ENCODE measurements around the gene ZFPM1.

ZFPM1 gene

DNA sequence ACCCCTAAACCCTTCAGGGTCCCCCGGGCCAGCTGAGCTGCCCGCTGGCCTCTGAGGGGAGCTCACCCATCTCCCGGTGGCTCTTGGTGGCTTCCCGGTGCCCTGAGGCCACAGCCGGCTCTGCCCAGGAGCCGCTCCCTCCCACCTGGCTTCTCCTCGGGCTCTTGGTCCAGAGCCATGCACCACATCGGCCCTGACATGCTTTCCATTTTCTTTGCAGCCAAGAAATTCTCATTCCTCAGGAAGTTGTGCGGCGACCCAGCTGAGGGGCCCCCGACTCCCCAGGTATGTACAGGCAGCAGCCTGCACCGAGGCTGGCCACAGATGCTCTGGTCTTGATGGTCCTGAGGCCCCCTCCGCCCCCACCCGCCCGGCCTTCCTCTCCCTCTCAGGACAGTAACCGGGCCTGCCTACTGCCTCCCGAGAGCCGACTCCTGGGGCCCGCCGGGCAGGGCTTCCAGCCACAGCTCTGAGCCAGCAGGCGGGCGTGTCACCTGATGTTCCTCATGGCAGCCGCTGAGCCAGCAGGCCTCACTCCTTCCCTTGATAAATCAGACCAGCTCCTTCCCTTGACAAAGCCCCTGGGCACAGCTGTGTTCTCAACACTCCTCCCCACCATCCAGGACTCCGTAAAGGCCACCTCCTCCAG is 28.4 kb upstream of the ZFPM1 start:
- TF ChIP-seq ZNF274 (IDR thresholded peaks at IDR 0.05; ENCODE audit: low read depth, low read length): no peak

DNA sequence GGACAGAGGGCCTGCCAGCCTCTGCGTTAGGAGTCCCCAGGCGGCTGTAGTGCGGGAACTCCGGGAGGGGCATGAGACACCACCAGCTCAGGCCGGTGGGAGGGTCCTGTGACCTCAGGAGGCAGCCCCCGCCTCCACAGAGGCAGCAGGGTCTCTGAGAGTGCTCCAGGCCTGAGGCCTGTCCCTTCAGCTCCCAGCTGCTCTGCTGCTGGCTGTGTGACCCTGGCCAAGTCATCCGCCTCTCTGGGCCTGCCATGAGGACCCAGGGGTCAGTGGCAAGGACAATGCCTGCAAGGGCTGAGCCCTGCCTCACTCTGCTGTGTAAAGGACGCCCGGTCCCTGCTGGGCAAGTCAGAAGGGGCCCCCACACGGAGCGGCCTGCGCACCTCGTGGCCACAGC is 27.1 kb upstream of the ZFPM1 start:
- no peak for TF ChIP-seq ZNF274 (IDR thresholded peaks at IDR 0.05; ENCODE audit: low read depth, low read length)
- no peak overlapping the region for H3K4me3 ChIP-seq (ENCODE audit: low read length)

More for the DNA sequence above, 28.4 kb upstream of the ZFPM1 start:
- H3K4me3 ChIP-seq (ENCODE audit: low read length): no peak overlapping the region

DNA sequence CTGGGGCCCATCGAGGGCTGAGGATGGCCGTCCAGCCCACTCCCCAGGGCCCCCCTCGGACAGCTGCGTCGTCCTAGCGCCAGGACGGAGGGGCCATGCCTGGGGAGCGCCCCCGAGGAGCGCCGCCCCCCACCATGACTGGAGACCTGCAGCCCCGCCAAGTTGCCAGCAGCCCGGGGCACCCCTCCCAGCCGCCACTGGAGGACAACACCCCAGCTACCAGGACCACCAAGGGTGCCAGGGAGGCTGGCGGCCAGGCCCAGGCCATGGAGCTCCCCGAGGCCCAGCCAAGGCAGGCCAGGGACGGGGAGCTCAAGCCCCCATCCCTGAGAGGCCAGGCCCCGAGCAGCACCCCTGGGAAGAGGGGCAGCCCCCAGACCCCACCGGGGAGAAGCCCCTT is 25.7 kb upstream of the ZFPM1 start:
- H3K4me3 ChIP-seq (ENCODE audit: low read length): no peak overlapping the region
- no peak for TF ChIP-seq ZNF274 (IDR thresholded peaks at IDR 0.05; ENCODE audit: low read depth, low read length)

DNA sequence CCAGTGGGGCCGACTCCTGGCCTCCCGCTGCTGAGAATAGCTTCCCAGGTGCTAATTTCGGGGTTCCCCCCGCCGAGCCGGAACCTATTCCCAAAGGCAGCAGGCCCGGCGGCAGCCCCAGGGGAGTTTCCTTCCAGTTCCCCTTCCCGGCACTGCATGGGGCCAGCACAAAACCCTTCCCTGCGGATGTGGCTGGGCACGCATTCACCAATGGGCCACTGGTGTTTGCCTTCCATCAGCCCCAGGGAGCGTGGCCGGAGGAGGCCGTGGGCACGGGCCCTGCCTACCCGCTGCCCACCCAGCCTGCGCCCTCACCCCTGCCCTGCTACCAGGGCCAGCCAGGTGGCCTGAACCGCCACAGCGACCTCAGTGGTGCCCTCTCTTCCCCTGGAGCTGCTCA is 24.9 kb upstream of the ZFPM1 start:
- TF ChIP-seq ZNF274 (IDR thresholded peaks at IDR 0.05; ENCODE audit: low read depth, low read length): no peak
- no peak overlapping the region for H3K4me3 ChIP-seq (ENCODE audit: low read length)

DNA sequence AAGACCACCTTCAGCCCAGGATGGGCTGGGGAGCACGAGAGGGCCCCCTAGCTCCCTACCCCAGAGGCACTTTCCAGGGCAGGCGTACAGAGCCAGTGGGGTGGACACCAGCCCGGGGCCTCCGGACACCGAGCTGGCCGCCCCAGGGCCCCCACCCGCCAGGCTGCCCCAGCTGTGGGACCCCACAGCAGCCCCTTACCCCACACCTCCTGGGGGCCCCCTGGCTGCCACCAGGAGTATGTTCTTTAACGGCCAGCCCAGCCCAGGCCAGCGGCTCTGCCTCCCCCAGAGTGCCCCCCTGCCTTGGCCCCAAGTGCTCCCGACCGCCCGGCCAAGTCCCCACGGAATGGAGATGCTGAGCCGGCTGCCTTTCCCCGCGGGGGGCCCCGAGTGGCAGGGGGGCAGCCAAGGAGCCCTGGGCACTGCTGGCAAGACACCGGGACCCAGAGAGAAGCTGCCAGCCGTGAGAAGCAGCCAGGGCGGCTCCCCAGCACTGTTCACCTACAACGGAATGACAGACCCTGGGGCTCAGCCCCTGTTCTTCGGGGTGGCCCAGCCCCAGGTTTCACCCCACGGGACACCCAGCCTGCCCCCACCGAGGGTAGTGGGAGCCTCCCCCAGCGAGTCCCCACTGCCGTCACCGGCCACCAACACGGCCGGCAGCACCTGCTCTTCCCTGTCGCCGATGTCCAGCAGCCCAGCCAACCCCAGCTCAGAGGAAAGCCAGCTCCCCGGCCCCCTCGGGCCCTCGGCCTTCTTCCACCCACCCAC is 24.3 kb upstream of the ZFPM1 start:
- TF ChIP-seq ZNF274 (IDR thresholded peaks at IDR 0.05; ENCODE audit: low read depth, low read length): no peak
- no peak overlapping the region for H3K4me3 ChIP-seq (ENCODE audit: low read length)

DNA sequence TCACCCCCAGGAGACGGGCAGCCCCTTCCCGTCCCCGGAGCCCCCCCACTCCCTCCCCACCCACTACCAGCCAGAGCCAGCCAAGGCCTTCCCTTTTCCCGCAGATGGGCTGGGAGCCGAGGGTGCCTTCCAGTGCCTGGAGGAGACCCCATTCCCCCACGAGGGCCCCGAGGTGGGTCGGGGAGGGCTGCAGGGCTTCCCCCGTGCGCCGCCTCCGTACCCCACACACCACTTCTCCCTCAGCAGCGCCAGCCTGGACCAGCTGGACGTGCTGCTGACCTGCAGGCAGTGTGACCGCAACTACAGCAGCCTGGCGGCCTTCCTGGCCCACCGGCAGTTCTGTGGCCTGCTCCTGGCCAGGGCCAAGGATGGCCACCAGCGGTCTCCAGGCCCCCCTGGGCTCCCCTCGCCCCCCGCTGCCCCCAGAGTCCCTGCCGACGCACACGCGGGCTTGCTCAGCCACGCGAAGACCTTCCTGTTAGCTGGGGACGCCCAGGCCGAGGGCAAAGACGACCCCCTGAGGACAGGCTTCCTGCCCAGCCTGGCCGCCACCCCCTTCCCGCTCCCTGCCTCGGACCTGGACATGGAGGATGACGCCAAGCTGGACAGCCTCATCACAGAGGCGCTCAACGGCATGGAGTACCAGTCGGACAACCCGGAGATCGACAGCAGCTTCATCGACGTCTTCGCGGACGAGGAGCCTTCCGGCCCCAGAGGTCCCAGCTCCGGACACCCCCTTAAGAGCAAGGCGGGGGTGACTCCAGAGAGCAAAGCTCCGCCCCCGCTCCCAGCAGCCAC is 23.5 kb upstream of the ZFPM1 start:
- TF ChIP-seq ZNF274 (IDR thresholded peaks at IDR 0.05; ENCODE audit: low read depth, low read length): no peak
- peak overlapping the region; percentile 67; the same call in 1 of the 2 replicates for H3K4me3 ChIP-seq (ENCODE audit: low read length)

DNA sequence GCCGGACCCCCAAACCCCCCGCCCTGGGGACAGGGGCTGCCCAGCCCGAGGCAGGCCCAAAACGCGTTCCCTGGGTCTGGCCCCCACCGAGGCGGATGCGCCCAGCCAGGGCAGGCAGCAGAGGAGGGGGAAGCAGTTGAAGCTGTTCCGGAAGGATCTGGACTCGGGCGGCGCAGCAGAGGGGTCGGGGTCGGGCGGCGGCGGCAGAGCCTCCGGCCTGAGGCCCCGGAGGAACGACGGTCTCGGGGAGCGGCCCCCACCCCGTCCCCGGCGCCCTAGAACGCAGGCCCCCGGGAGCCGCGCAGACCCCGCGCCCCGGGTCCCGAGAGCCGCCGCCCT is 22.9 kb upstream of the ZFPM1 start:
- TF ChIP-seq ZNF274 (IDR thresholded peaks at IDR 0.05; ENCODE audit: low read depth, low read length): no peak
- H3K4me3 ChIP-seq (ENCODE audit: low read length): peak overlapping the region; percentile 67; the same call in 1 of the 2 replicates

DNA sequence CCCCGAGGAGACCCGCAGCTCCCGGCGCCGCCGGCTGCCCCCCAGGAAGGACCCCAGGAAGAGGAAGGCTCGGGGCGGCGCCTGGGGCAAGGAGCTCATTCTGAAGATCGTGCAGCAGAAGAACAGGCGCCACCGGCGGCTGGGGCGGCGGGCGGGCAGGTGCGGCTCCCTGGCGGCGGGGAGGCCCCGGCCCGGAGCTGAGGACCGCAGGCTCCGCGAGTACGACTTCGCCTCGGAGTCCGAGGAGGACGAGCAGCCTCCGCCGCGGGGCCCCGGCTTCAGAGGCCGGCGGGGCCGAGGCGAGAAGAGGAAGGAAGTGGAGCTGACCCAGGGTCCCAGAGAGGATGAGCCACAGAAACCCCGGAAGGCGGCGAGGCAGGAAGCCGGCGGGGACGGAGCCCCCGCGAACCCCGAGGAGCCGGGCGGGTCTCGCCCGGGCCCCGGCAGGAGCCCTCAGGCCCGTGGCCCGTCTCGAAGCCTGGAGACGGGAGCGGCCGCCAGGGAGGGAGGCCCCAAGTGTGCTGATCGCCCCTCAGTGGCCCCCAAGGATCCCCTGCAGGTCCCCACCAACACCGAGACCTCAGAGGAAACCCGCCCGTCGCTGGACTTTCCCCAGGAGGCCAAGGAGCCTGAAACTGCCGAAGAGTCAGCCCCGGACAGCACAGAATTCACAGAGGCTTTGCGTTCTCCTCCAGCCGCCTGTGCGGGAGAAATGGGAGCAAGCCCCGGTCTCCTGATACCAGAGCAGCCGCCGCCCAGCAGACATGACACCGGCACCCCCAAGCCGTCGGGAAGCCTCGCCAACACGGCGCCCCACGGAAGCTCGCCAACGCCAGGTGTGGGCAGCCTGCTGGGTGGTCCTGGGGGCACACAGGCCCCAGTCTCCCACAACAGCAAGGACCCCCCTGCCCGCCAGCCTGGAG is 22.3 kb upstream of the ZFPM1 start:
- H3K4me3 ChIP-seq (ENCODE audit: low read length): peak overlapping the region; percentile 67; the same call in 1 of the 2 replicates
- no peak for TF ChIP-seq ZNF274 (IDR thresholded peaks at IDR 0.05; ENCODE audit: low read depth, low read length)

DNA sequence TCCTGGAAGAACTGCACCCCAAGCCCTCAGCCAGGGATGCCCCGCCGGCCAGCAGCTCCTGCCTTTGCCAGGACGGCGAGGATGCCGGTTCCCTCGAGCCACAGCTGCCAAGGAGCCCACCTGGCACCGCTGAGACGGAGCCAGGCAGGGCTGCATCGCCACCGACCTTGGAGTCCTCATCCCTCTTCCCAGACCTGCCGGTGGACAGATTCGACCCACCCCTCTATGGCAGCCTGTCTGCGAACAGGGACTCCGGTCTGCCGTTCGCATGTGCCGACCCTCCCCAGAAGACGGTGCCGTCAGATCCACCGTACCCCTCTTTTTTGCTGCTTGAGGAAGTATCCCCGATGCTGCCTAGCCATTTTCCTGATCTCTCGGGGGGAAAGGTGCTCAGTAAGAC is 21.4 kb upstream of the ZFPM1 start:
- no peak overlapping the region; the same call in 1 of the 2 replicates for H3K4me3 ChIP-seq (ENCODE audit: low read length)
- no peak for TF ChIP-seq ZNF274 (IDR thresholded peaks at IDR 0.05; ENCODE audit: low read depth, low read length)

DNA sequence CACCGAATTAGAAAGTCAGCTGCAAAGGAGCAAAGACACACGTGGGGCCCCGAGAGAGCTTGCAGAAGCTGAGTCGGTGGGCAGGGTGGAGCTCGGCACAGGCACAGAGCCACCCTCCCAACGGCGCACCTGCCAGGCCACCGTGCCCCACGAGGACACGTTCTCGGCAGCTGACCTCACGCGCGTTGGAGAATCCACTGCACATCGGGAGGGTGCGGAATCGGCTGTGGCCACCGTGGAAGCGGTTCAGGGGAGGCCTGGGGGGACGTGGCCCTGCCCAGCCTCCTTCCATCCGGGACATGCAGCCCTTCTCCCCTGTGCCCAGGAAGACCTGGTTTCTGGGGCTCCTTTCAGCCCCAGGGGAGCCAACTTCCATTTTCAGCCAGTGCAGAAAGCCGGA is 20.9 kb upstream of the ZFPM1 start:
- no peak for TF ChIP-seq ZNF274 (IDR thresholded peaks at IDR 0.05; ENCODE audit: low read depth, low read length)
- H3K4me3 ChIP-seq (ENCODE audit: low read length): no peak overlapping the region

DNA sequence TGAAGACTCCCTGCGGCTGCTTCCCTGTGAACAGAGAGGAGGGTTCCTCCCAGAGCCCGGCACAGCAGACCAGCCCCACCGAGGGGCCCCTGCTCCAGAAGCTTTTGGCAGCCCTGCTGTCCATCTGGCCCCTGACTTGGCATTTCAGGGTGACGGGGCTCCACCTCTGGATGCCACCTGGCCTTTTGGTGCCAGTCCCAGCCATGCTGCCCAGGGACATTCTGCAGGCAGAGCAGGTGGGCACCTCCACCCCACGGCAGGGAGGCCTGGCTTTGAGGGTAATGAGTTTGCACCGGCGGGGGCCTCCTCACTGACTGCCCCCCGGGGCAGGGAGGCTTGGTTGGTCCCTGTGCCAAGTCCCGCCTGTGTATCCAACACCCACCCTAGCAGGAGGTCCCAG is 20.3 kb upstream of the ZFPM1 start:
- no peak for TF ChIP-seq ZNF274 (IDR thresholded peaks at IDR 0.05; ENCODE audit: low read depth, low read length)
- no peak overlapping the region for H3K4me3 ChIP-seq (ENCODE audit: low read length)

DNA sequence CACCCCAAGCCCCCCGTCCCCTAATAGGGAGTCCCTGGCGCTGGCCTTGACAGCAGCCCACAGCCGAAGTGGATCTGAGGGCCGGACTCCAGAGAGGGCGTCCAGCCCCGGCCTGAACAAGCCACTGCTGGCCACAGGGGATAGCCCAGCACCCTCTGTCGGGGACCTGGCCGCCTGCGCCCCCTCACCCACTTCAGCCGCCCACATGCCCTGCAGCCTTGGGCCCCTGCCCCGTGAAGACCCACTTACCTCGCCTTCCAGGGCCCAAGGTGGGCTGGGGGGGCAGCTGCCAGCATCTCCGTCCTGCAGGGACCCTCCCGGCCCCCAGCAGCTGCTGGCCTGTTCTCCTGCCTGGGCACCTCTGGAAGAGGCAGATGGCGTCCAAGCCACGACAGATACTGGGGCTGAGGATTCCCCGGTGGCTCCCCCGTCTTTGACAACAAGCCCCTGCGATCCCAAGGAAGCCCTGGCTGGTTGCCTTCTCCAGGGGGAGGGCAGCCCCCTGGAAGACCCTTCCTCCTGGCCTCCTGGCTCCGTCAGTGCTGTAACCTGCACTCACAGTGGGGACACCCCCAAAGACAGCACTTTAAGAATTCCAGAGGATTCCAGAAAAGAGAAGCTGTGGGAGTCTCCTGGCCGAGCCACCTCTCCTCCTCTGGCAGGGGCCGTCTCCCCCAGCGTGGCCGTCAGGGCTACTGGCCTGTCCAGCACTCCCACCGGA is 19.3 kb upstream of the ZFPM1 start:
- H3K4me3 ChIP-seq (ENCODE audit: low read length): no peak overlapping the region
- TF ChIP-seq ZNF274 (IDR thresholded peaks at IDR 0.05; ENCODE audit: low read depth, low read length): no peak

DNA sequence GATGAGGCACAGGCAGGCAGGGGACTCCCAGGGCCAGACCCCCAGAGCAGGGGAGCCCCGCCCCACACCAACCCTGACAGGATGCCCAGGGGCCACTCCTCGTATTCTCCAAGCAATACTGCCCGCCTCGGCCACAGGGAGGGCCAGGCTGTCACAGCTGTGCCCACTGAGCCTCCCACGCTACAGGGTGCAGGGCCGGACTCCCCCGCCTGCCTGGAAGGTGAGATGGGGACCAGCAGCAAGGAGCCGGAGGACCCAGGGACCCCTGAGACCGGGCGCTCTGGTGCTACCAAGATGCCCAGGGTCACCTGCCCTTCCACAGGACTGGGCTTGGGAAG is 18.8 kb upstream of the ZFPM1 start:
- H3K4me3 ChIP-seq (ENCODE audit: low read length): no peak overlapping the region
- TF ChIP-seq ZNF274 (IDR thresholded peaks at IDR 0.05; ENCODE audit: low read depth, low read length): no peak
